LNCAP (cell line): ENCODE results near the gene IFI35.
A peak's percentile ranks its signal among the peaks of the same experiment; 100 is the strongest.

Source experiments
- CTCF ChIP-seq: fragments of 450-650 bp; IDR thresholded peaks from 2 replicates; pipeline ENCODE4 v1.5.1; 2017; ENCODE audit warnings: mild to moderate bottlenecking

The IFI35 gene

GRCh38 chr17:42992872-42993271 is 13.7 kb upstream of the IFI35 start:
- TF ChIP-seq CTCF = no peak

DNA sequence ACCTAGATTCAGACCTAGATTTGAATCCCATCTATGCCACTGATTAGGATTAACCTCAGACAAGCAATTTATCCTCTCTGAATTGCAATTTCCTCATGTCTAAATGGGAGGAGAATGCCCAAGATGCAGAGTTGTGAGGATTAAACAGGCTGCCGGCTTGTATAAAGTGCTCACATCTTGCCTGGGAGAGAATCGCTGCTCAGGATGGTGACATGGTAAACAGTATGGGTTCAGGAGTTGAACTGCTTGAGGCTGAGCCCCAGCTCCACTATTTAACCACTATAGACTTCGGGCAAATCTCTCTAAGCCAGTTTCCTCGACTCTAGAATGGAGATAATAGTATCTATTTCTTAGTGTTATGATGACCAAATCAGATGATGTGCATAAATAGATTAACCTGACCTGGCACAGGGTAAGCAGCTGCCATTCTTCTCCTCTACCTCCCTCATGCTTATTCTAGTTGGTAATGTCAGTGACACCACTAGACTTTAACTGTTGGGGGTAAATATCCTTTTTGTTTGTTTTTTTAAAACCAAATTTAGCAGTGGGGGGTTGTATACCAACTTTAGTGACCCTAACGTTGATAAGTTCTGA is 9.1 kb upstream of the IFI35 start:
- no peak for TF ChIP-seq CTCF

GRCh38 chr17:42997984-42998938 is 8.3 kb upstream of the IFI35 start, which contains the start of gene RPL27:
RPL27 (plus strand) TSS chr17:42998419; CDS start chr17:42998751, 332 bp downstream.
- TF ChIP-seq CTCF = peak; percentile 86

DNA sequence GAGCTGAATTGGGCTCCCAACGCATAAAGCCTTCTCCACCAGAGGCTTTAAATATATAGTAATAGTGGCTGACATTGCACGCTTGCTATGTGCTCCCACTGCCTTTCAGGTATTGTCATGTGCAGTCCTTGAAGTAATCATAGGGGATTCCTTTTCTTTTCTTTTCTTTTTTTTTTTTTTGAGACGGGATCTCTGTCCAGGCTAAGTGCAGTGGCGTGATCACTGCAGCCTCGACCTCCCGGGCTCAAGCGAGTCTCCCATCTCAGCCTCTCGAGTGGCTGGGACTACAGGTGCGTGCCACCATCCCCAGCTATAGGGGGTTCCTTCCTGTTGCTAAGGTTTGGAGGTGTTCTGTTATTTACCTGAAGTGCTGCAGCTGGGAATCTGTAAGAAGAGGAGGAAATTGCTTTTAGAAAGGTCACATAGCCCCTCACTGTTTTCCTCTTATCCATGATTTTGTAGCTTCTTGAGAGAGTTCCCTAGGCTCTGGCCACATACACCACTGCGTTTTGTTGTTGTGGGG is 7.5 kb upstream of the IFI35 start:
- no peak for TF ChIP-seq CTCF

- no peak for TF ChIP-seq CTCF
These were observed 2.9 kb upstream of the IFI35 start for GRCh38 chr17:43003542-43004172.

DNA sequence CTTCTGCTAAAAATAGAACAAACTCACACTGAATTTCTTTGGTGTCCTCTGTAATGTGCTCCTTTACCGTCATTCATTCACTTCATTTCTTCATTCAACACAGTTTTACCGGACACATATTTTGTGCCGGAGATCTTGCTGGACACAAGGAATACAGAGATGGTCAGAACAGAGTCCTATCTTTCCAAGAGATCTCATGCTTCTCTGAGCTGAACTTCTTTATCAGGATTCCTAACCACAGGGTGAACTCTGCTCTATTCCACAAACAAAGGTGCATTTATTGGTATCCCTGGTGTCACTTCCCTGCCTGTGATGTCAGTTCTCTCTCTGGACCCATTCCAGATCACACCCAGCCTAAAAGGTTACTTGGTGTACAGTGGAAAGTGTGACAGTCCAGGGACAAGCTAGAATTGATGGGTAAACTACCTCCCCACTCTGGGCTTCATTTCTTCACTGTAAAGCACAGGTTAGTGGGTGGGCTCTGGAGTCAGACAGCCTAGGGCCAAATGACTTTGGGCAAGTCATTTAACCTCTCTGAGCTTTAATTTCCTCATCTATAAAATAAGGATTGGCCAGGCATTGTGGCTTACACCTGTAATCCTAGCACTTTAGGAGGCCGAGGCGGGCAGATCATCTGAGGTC is 4.2 kb downstream of the IFI35 start:
- TF ChIP-seq CTCF = no peak
